Stimulated activated CD4-positive, alpha-beta T cell treated with anti-CD3 and anti-CD28 coated beads, Interleukin-1b, Interleukin-23, amount 100 ng/mL, for 1 hour (primary cell): ENCODE measurements around the gene GARIN1A.
"Not testable (repeated sequence)": the region's sequence is repeated elsewhere in the genome, so short reads cannot be mapped to it uniquely, and the experiment has no call there.

Source experiments
- DNase-seq, 2 donors: peaks; one replicate each; pipeline ENCODE4 v3.0.0-alpha.2; 2020; ENCODE audit warnings: low read depth in 2 of 2

The GARIN1A gene

GRCh38 chr7:128683738-128684137 lies 11.6 kb downstream of the GARIN1A start:
- not testable (repeated sequence) for DNase-seq

GRCh38 chr7:128687131-128687530 lies 15.0 kb downstream of the GARIN1A start:
- no peak for DNase-seq

GRCh38 chr7:128688492-128688891 lies 16.4 kb downstream of the GARIN1A start:
- no peak for DNase-seq

GRCh38 chr7:128689161-128689935 lies 17.3 kb downstream of the GARIN1A start:
- not testable (repeated sequence) for DNase-seq

- DNase-seq: no peak
Measured at GRCh38 chr7:128691227-128691626, 19.1 kb downstream of the GARIN1A start.

GRCh38 chr7:128692623-128693270 lies 20.7 kb downstream of the GARIN1A start:
- DNase-seq: no peak

- DNase-seq: no peak
Measured at GRCh38 chr7:128693373-128694015, 21.4 kb downstream of the GARIN1A start.

- DNase-seq: no peak
Measured at GRCh38 chr7:128694738-128695137, 22.6 kb downstream of the GARIN1A start.

- peak in 1 of 2 donors; percentile 2 for DNase-seq
Measured at GRCh38 chr7:128697302-128697905, 25.3 kb downstream of the GARIN1A start.

GRCh38 chr7:128699196-128699712 lies 27.2 kb downstream of the GARIN1A start:
- no peak for DNase-seq

GRCh38 chr7:128699895-128700294 lies 27.8 kb downstream of the GARIN1A start:
- no peak for DNase-seq

GRCh38 chr7:128701062-128701785 lies 29.1 kb downstream of the GARIN1A start:
- no peak for DNase-seq

GRCh38 chr7:128703609-128704241 lies 31.6 kb downstream of the GARIN1A start:
- no peak for DNase-seq

GRCh38 chr7:128705891-128706333 lies 33.8 kb downstream of the GARIN1A start:
- DNase-seq: no peak

- no peak for DNase-seq
Measured at GRCh38 chr7:128707752-128708151, 35.7 kb downstream of the GARIN1A start.

- DNase-seq: no peak
Measured at GRCh38 chr7:128708235-128708634, 36.1 kb downstream of the GARIN1A start.

GRCh38 chr7:128708824-128709223 lies 36.7 kb downstream of the GARIN1A start:
- DNase-seq: no peak

GRCh38 chr7:128710481-128710880 lies 38.4 kb downstream of the GARIN1A start:
- DNase-seq: no peak

GRCh38 chr7:128713794-128714193 lies 41.7 kb downstream of the GARIN1A start:
- DNase-seq: no peak

GRCh38 chr7:128714701-128715495 lies 42.8 kb downstream of the GARIN1A start:
- no peak for DNase-seq
